ENCODE measurements around the gene CCDC82. TPM values are rescaled to one million over a fixed set of nuclear protein-coding genes. Genes with fewer than 3 reads are reported as not detected.

The CCDC82 gene
- total and polyA plus RNA-seq, 2 donors (not counting 1 experiment from before 2014, with no cell fraction given): 12.9 to 34.1 TPM

GRCh38 chr11:96306071-96306470 lies 83.6 kb downstream of the CCDC82 start:
- H3K4me1 Mint-ChIP-seq: peaks cover 40% of the 10 kb centered on the region
- Histone ChIP-seq H2AFZ (ENCODE audit: insufficient read depth, low read depth, low read length, poor library complexity, severe bottlenecking) (no peak overlapping the region), H4K20me1 (ENCODE audit: control insufficient read depth, insufficient read depth, low read length, poor library complexity, severe bottlenecking) (no peaks in the 10 kb centered on the region), H3K9me3 (ENCODE audit: control extremely low read depth in 1 of 3, control insufficient read depth in 2 of 3, insufficient read depth in 1 of 3, low read length in 2 of 3) (no peaks in the 10 kb centered on the region), H3K9ac (ENCODE audit: low read length) (no peak overlapping the region), H3K27me3 (replicated peaks in 1 of 4; ENCODE audit: control extremely low read depth in 1 of 4, control insufficient read depth in 3 of 4, insufficient read depth in 4 of 4, low read length in 3 of 4) (no peaks in the 10 kb centered on the region), H3K4me2 (replicated peaks; ENCODE audit: low read depth, low read length, poor library complexity, severe bottlenecking) (no peak overlapping the region), H3K36me3 (replicated peaks in 1 of 2; ENCODE audit: control extremely low read depth in 1 of 2, control insufficient read depth in 1 of 2, extremely low read depth in 1 of 2, insufficient read depth in 2 of 2, low read length in 1 of 2) (peaks cover 0 to 5% of the 10 kb centered on the region in 2 experiments), H3K4me3 (ENCODE audit: control extremely low read depth in 1 of 5, extremely low read depth in 1 of 5, insufficient read depth in 1 of 5, low read depth in 2 of 5, low read length in 4 of 5) (no peak overlapping the region), H3K79me2 (ENCODE audit: control insufficient read depth, insufficient read depth, low read length) (peaks cover 18% of the 10 kb centered on the region), H3K4me1 (ENCODE audit: control insufficient read depth in 2 of 2, insufficient read depth in 2 of 2, low read length in 2 of 2) (no peaks in the 10 kb centered on the region), H3K27ac (ENCODE audit: low read length in 2 of 2) (no peak overlapping the region)
- intact Hi-C loops (cut with micrococcal nuclease): loop anchor here (2.0 kb wide), 1 partner anchor 13 kb away; no protein-coding TSS in a partner anchor
- no peak for DNase-seq
- no peak overlapping the region for H3K4me3 Mint-ChIP-seq
- POLR2A ChIA-PET: no interaction called here
- H3K9me3 Mint-ChIP-seq (ENCODE audit: insufficient read depth): no peaks in the 10 kb centered on the region
- no CpG with 5 or more reads among the region's 1 CpG for WGBS (ENCODE audit: insufficient coverage)
- TF ChIP-seq EZH2 (IDR thresholded peaks at IDR 0.05; ENCODE audit: borderline replicate concordance, insufficient read depth, low read depth, low read length, poor library complexity, severe bottlenecking): no peak
- H3K27ac Mint-ChIP-seq: no peak overlapping the region
- CTCF ChIA-PET: interaction anchor here (0.9 to 6.6 kb wide), 2 partner anchors 37 to 251 kb away, joined by 4 to 40 read pairs; partner anchors contain the start of gene MAML2
- H3K27me3 Mint-ChIP-seq: no peaks in the 10 kb centered on the region
- no peak for ATAC-seq (ENCODE audit: low read depth)

- intact Hi-C loops (cut with micrococcal nuclease): no loop called here
- no peaks in the 10 kb centered on the region for H3K27me3 ChIP-seq (replicated peaks in 1 of 4; ENCODE audit: control extremely low read depth in 1 of 4, control insufficient read depth in 3 of 4, insufficient read depth in 4 of 4, low read length in 3 of 4)
- no peak for ATAC-seq (ENCODE audit: low read depth)
- no peak overlapping the region for H3K27ac ChIP-seq (ENCODE audit: low read length in 2 of 2)
- ChIA-PET CTCF (interaction anchor here (0.6 kb wide), 1 partner anchor 103 kb away, joined by 3 read pairs; no protein-coding TSS in a partner anchor), POLR2A (interaction anchor here (0.7 kb wide), 1 partner anchor 28 kb away, joined by 4 read pairs; no protein-coding TSS in a partner anchor)
- Mint-ChIP-seq H3K4me1 (peaks cover 48% of the 10 kb centered on the region), H3K4me3 (no peak overlapping the region), H3K27ac (no peak overlapping the region), H3K9me3 (ENCODE audit: insufficient read depth) (no peaks in the 10 kb centered on the region), H3K27me3 (no peaks in the 10 kb centered on the region)
- H3K36me3 ChIP-seq (replicated peaks in 1 of 2; ENCODE audit: control extremely low read depth in 1 of 2, control insufficient read depth in 1 of 2, extremely low read depth in 1 of 2, insufficient read depth in 2 of 2, low read length in 1 of 2): peaks cover 0 to 2% of the 10 kb centered on the region in 2 experiments
- no peak overlapping the region for H3K9ac ChIP-seq (ENCODE audit: low read length)
- TF ChIP-seq CTCF (IDR thresholded peaks at IDR 0.05): no peak
- no peak for TF ChIP-seq EZH2 (IDR thresholded peaks at IDR 0.05; ENCODE audit: borderline replicate concordance, insufficient read depth, low read depth, low read length, poor library complexity, severe bottlenecking)
- no peak overlapping the region for H3K4me3 ChIP-seq (ENCODE audit: control extremely low read depth in 1 of 5, extremely low read depth in 1 of 5, insufficient read depth in 1 of 5, low read depth in 2 of 5, low read length in 4 of 5)
- peaks cover 6 to 7% of the 10 kb centered on the region in 2 donors for H3K4me1 ChIP-seq (ENCODE audit: control insufficient read depth in 2 of 2, insufficient read depth in 2 of 2, low read length in 2 of 2)
- H3K79me2 ChIP-seq (ENCODE audit: control insufficient read depth, insufficient read depth, low read length): peaks cover 18% of the 10 kb centered on the region
- DNase-seq: no peak
- H4K20me1 ChIP-seq (ENCODE audit: control insufficient read depth, insufficient read depth, low read length, poor library complexity, severe bottlenecking): no peaks in the 10 kb centered on the region
- no peaks in the 10 kb centered on the region for H3K9me3 ChIP-seq (ENCODE audit: control extremely low read depth in 1 of 3, control insufficient read depth in 2 of 3, insufficient read depth in 1 of 3, low read length in 2 of 3)
- H2AFZ ChIP-seq (ENCODE audit: insufficient read depth, low read depth, low read length, poor library complexity, severe bottlenecking): no peak overlapping the region
- WGBS (ENCODE audit: insufficient coverage): 100% methylated on average over 2 of the region's 3 CpGs
- H3K4me2 ChIP-seq (replicated peaks; ENCODE audit: low read depth, low read length, poor library complexity, severe bottlenecking): no peak overlapping the region
These were observed 85.7 kb downstream of the CCDC82 start for GRCh38 chr11:96303980-96304379.

Data from B cell (primary cell).